Activated naive CD4-positive, alpha-beta T cell treated with anti-CD3 and anti-CD28 coated beads, Interleukin-2, amount 50 U/mL, for 16 hours (primary cell): ENCODE results near the gene ARFGEF3.
"Not testable (repeated sequence)": the region's sequence is repeated elsewhere in the genome, so short reads cannot be mapped to it uniquely, and the experiment has no call there.

Experiments used
- DNase-seq: peaks from one replicate; pipeline ENCODE4 v3.0.0-alpha.2; 2020

Gene ARFGEF3, protein sequence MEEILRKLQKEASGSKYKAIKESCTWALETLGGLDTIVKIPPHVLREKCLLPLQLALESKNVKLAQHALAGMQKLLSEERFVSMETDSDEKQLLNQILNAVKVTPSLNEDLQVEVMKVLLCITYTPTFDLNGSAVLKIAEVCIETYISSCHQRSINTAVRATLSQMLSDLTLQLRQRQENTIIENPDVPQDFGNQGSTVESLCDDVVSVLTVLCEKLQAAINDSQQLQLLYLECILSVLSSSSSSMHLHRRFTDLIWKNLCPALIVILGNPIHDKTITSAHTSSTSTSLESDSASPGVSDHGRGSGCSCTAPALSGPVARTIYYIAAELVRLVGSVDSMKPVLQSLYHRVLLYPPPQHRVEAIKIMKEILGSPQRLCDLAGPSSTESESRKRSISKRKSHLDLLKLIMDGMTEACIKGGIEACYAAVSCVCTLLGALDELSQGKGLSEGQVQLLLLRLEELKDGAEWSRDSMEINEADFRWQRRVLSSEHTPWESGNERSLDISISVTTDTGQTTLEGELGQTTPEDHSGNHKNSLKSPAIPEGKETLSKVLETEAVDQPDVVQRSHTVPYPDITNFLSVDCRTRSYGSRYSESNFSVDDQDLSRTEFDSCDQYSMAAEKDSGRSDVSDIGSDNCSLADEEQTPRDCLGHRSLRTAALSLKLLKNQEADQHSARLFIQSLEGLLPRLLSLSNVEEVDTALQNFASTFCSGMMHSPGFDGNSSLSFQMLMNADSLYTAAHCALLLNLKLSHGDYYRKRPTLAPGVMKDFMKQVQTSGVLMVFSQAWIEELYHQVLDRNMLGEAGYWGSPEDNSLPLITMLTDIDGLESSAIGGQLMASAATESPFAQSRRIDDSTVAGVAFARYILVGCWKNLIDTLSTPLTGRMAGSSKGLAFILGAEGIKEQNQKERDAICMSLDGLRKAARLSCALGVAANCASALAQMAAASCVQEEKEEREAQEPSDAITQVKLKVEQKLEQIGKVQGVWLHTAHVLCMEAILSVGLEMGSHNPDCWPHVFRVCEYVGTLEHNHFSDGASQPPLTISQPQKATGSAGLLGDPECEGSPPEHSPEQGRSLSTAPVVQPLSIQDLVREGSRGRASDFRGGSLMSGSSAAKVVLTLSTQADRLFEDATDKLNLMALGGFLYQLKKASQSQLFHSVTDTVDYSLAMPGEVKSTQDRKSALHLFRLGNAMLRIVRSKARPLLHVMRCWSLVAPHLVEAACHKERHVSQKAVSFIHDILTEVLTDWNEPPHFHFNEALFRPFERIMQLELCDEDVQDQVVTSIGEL (N-terminal part only)

DNA sequence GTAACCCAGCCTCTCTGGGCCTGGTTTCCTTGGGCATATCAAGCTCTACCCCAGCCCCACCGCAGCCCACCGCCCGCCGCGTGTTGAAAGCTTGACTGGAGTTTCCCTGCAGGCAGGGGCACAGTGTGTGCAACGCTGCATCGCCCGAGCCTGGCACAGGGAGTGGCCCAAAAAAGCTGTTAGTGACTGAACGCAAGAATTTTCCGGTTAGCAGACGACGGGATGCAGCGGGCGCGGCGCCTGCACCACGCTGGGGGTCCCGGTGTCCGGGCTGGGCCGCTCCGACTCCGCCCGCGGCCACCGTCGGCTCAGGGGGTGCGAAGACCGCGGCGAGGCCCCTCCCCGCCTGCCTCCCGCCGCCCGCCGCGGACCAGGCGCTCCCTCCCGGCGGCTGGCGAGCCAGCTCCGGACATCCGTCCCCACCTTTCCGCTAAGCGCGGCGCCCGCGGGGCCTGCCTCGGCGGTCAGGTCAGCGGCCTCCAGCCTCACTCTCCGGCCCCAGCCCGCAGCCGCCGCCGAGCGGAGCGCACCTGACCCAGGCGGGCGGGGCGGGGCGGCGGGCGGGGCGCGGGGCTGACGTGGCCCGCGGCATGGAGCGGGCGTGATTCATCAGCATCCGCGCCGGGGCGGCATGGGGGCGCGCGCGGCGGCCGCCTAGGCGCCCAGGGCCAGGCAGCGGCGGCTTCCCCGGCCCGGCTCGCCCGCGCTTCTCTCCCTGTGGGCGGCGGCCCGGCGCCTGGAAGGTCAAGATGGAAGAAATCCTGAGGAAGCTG lies at the start of gene ARFGEF3:
ARFGEF3 (plus strand) TSS at position 602 of the 773 bp plus-strand sequence; CDS start at position 750, 148 bp downstream.
- DNase-seq, result peak; percentile 69

DNA sequence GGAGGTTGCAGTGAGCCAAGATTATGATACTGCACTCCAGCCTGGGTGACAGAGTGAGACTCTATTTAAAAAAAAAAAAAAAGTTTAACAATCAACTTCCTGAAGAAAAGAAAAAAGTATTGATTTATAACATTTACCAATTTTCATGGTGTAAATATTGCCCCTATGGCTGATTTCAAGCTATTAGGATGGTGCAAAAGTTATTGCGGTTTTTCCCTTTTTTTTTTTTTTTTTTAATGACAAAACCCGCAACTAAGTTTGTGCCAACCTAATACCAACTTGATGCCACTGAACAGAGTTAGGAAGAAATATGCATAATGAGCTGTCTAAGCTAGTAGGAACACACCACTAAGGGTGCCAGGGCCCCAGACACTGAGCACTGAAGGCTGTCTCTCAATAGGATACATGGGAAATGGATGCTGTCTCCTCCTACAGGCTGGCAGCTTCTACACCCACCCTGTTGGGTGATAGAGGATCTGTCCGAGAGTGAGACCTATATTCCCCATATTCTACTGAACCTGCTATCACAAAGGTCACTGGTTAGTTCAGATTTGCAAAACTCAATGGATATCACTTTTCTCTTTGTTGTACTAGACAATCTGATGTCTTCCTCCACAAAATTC lies 48.0 kb upstream of the ARFGEF3 start:
- DNase-seq, result no peak

DNA sequence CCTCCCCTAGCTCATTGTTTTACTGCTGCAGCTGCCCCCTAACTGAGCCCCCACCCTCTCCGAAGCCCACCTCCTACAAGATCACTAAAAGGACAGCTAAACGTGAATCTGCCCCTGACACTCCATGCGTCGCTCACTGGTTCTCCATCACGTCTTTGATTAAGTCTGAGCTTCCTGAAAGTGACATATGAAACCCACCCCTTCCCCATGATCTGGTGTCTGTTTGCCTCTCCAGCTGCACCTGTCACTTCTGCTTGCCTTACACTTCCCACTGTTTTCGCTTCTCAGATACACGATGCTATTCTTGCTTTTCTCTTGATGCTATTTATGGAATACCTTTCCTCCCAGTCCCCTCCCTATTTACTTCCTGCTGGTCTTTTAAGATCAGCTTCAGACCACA lies 46.5 kb upstream of the ARFGEF3 start:
- no peak for DNase-seq

DNA sequence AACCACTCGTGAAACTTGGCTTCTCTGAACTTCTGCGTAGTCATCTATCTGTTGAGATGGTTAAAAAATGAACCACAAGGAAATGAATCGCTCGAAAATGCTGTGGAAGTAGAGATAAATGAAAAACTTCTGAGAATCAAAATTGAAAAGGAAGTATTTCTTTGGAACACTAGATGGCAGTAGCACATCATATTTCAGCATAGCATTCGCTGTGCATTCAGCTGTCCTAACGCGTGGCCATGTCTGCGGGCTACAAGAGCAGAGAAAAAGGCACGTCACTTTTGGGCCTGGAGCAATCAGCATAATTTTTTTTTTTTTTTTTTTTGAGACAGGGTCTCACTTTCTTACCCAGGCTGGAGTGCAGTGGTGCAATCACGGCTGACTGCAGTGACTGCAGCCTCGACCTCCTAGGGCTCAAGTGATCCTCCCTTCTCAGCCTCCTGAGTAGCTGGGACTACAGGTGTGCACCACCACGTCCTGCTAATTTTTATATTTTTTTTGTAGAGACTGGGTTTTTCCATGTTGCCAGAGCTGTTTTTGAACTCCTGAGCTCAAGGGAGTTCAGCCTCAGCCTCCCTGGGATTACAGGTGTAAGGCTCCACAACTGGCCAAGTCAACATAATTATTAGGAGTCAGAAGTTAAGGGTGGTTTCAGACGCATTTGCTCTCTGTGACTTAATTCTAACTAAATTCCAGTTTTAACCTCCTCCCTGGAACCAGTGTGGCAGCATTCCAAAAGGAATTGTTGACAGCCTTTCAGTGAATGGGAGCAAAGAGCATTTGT lies 45.7 kb upstream of the ARFGEF3 start:
- DNase-seq, result peak; percentile 38

DNA sequence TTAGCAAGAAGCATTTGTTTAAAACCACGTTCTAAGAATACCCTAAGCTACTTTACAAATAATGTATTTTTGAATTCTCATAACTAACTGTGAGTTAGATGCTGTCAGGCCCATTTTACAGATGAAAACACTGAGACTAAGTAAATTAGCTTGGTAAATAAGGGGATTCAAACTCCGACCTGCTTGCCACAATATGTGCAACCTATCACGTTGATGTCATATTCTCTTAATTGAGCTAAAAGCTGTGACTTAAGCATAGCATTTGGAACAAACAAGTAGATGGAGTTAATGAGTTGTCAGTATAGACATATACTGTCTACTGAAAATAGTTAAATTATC lies 45.1 kb upstream of the ARFGEF3 start:
- DNase-seq, result no peak

DNA sequence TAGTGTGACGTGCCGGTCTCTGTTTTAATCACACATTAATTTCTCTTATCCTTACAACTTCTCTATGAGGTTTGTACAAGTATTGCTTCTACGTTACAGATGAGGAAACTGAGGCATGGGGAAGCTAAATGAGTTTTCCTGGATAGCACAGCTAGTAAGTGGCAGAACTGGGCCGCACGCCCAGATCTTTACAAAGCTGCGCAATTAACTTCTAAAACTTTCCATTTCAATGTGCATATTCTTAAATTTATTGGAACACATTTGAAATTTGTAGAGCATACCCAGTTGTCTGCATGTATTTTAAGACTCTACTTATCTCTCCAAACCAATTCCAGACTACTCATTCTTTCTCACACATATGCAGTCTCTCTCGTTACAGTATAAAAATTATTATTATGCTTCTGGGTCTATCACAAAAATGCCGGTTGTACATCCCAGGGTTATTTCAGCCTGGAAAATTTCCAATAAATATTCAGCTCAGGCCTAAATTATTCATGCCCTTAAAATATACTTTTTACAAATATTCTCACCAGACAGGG lies 44.3 kb upstream of the ARFGEF3 start:
- DNase-seq, result no peak

DNA sequence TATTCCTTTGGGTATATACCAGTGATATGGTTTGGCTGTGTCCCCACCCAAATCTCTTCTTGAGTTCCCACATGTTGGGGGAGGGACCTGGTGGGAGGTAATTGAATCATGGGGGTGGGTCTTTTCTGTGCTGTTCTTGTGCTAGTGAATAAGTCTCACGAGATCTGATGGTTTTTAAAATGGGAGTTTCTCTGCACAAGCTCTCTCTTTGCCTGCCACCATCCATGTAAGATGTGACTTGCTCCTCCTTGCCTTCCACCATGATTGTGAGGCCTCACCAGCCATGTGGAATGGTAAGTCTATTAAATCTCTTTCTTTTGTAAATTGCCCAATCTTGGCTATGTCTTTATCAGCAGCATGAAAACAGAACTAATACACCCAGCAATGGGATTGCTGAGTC lies 42.5 kb upstream of the ARFGEF3 start:
- DNase-seq, result not testable (repeated sequence)

DNA sequence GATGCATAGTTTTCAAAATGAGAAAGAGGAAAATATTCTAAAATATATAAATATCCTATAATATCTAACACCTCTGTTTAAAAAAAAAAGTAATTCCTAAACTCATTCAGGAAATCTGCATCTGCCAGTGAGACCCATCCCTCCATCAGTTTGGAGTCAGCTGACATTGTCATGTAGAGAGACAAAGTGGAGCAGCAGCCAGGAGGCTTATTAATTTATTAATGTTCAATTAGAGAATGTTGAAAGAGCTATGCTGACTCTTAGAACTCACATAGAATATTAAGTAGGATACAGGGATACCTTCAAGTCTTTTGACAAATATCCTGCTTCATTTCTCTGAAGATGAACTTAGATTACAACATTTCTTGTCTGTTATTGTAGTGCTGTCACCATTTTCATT lies 41.8 kb upstream of the ARFGEF3 start:
- DNase-seq, result no peak

DNA sequence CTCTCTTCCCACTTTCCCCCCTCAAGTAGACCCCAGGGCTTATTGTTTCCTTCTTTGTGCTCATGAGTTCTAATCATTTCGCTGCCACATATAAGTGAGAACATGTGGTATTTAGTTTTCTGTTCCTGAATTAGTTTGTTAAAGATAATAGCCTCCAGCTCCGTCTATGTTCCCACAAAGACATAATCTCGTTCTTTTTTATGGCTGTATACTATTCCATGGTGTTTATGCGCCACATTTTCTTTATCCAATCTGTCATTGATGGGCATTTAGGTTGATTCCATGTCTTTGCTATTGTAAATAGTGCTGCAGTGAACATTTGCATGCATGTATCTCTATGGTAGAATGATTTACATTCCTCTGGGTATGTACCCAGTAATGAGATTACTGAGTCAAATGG lies 37.6 kb upstream of the ARFGEF3 start:
- no peak for DNase-seq

DNA sequence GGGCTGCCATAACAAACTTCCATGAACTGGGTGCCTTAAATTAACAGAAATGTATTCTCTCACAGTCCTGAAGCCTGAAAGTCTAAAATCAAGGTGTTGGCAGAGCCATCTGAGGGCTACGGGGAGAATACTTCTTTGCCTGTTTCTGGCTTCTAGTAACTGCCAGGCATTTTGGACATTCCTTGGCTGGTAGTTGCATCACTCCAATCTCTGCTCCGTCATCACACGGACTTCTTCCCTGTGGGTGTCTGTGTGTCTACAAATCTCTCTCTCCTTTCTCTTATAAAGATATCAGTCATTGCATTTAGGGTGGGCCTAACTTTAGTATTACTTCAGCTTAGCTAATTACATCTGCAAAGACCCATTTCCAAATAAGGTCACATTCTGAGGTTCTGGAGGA lies 33.6 kb upstream of the ARFGEF3 start:
- no peak for DNase-seq

DNA sequence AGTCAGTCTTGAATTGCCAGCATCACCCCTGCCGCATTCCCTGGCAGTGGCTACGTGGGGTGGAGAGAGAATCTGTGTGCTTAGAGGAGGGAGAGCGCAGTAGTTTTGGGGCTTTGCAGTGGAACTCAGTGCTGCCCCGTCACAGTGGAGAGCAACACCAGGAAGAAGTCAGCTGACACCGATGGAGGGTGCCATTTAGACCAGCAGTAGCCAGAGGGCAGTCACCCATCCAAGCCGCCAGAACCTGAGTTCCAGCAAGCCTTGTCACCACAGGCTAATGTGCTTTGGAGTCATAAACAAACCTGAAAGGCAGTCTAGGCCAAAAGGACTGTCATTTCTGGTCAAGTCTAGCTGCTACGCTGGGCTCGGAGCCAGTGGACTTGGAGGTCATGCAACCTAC lies 32.5 kb upstream of the ARFGEF3 start:
- no peak for DNase-seq

DNA sequence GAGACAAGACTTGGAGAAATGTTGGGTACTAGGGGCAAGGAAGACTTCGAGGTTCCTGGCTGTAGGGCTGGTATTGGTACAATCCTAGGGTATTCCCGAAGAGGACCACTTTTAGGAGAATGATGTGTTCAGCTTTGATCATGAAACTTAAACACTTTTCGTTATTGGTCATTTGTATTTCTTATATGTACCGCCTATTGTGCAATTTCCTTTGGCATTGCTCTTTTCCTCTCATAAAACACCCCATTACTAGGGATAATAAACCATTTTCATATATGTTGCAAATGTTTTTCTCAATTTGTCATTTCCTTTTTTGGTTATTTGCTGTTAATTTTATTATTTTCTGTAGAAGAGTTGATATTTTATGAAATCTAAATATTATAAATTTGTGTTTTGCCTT lies 18.9 kb upstream of the ARFGEF3 start:
- DNase-seq, result no peak

DNA sequence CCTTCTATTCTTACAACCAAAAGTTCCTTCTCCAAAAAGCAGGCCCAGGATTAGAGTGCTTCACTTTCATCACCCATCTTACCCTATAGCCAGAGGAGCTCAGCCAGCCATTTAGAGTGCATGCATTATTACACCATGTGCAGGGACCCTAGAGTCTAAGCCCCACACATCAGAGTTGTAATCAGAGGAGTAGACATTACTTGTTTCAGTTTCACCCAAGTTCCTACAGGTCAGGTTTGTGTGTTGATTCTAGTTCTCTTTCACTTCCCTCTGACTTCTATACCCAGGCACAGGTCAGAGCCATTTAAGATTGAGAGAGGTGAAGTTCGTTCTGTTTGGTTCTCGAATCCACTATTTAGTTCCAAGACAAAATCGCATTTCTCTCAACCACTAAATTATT lies 16.3 kb upstream of the ARFGEF3 start:
- no peak for DNase-seq

DNA sequence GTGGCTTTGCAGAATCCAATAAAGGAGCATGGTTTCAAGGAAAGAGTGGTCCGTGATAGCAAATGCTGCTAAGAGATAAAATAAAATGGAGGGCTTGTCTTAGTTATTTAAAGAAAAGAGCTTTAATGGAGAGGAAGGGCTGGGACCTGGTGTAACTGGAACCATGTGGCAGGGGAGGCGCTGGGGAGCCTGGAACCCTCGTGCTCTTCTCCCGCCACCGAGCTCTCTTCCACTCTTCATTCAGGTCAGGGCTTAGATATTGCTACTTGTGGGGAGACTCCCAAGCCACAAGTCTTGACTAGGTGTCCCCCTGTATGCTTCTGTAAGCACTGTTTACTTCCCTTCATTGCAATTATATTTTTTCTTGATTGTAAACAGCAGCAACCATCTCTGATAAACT lies 15.2 kb upstream of the ARFGEF3 start:
- no peak for DNase-seq

DNA sequence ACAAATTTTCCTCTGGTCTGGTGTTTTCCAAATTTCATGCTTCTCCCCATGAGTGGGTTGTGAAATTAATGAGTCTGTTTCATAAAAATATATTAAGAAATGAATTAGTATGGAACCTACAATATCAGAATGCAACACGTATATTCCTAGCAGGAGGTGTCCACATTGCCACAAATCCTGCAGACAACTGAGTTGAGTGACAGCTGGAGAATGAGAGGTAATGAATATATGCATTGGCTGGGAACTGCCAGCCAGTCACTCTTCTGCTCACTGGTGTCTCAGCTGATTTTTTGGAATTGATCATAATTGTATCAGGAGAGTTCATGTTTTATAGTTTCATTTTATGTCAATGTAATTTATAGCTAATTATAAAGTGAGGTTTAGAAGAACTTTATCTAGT lies 6.3 kb upstream of the ARFGEF3 start:
- DNase-seq, result no peak

DNA sequence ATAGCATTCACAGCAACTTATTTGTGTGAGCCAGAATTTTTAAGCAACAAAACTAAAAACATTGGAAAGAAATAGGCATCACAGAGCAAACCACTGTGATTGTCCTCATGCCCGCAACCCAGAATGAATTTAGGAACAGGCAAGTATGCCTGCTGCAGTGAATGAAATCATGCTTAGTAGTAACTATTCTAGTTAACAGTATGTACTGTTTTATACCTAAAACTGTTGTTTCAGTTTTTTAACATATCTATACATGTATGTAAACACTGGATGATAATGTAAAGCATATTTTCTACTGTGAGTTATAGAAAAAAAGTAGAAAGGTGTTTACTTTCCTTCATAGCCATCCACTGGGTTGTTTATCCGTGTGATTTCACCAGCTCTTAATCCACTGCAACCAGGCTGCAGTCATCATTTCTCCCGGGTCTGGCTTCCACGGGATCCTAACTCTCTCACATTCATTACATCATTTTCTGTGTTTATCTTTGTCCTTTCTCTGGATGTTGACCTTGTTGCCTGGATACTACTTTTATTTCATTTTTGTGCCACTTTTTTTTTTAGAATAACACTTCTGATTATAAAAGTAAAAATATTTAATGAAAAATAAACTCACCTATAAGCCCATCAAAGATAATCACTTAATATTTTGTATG lies 3.6 kb upstream of the ARFGEF3 start:
- DNase-seq, result no peak

DNA sequence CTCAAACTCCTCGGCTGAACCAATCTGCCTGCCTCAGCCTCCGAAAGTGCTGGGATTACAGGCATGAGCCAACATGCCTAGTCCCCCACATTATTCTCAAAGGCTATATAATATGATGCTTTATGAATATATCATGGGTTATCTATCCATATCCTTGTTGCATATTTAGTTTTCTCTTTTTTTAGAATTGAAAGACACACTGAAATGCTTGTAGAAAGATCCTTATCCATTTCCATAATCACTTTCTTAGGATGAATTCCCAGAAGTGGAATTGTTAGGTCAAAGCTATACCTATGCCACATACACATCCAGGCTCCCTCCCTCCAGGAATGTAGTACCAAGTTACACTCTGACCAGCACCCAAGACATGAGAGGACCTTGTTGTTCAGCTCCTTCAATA lies 2.5 kb upstream of the ARFGEF3 start:
- DNase-seq, result no peak

DNA sequence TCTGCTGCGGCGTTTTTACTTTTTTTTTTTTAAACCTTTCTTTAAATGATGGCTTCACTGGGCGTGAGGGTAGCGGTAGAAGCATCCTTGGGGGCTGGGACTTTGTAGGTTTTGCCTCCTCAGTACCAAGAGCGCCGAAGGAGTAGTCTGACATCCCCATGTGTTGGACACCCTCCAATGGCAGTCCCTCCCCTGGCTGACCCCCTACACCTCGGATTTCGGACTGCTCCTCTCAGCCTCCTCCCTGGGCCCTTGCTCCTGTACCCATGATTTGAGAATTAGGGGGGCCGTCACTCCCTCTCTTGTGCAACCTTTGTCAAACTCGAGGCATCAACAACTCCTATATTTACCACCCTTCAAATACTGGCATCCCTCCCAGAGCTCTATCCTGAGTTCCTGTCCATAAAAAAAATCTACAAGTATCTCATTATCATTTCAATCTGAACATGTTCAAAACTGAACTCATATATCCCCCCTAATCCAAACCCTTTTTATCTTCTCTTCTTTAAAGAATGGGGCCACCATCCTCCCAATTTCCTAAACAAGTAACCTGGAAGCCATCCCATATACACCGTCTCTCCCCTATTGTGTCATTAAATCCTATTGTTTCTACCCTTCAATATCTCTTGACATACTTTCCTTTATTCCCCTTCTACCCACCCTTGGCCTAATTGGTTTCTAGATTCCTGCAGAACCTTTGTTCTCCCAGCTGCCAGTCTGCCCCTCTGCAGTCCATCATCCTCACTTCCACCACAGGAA lies 1.2 kb upstream of the ARFGEF3 start:
- DNase-seq, result no peak

DNA sequence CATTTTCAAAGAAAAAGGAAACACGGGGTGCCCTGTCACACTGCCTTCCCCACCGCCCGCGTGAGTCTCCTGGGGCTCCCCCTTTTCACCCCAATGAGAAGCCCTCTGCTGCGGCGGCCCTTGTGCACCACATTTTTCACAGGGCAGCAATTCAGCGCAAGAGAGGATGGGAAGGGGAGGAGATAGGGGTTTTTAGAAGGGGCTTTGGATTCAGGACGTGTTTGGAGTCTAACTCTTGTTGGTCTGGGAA lies 726 bp upstream of the ARFGEF3 start:
- no peak for DNase-seq
